GM18502 (cell line): ENCODE results near the gene EXOC7.

Experiments used
- ATAC-seq: cut with Tn5 transposase; IDR thresholded peaks from one replicate; pipeline ENCODE4 v1.9.1; 2021; ENCODE audit warnings: mild to moderate bottlenecking; ENCODE audit not compliant: unreplicated experiment, poor library complexity

Gene EXOC7

GRCh38 chr17:76103274-76104139 is at the start of gene EXOC7:
TSS of gene EXOC7 (minus strand) at chr17:76103787. CDS start at chr17:76103692, 95 bp downstream.
- ATAC-seq = peak; percentile 82

GRCh38 chr17:76153202-76153601 is 49.6 kb upstream of the EXOC7 start:
- ATAC-seq = no peak

- no peak for ATAC-seq
Observed at GRCh38 chr17:76152591-76152990, 49.0 kb upstream of the EXOC7 start.

- ATAC-seq = no peak
Observed at GRCh38 chr17:76151896-76152454, 48.4 kb upstream of the EXOC7 start.

GRCh38 chr17:76150712-76151622 is 47.4 kb upstream of the EXOC7 start:
- no peak for ATAC-seq

- no peak for ATAC-seq
Observed at GRCh38 chr17:76149214-76149613, 45.6 kb upstream of the EXOC7 start.

GRCh38 chr17:76148015-76148326 is 44.4 kb upstream of the EXOC7 start:
- no peak for ATAC-seq

- ATAC-seq = no peak
Observed at GRCh38 chr17:76147211-76148014, 43.8 kb upstream of the EXOC7 start.

- ATAC-seq = no peak
Observed at GRCh38 chr17:76146053-76146851, 42.7 kb upstream of the EXOC7 start.

GRCh38 chr17:76145231-76146052 is 41.9 kb upstream of the EXOC7 start:
- no peak for ATAC-seq

GRCh38 chr17:76142585-76143041 is 39.0 kb upstream of the EXOC7 start:
- ATAC-seq = no peak

- no peak for ATAC-seq
Observed at GRCh38 chr17:76142039-76142584, 38.5 kb upstream of the EXOC7 start.

GRCh38 chr17:76141212-76142038 is 37.8 kb upstream of the EXOC7 start, which contains the start of gene FOXJ1:
TSS of gene FOXJ1 (minus strand) at chr17:76141245. CDS start at chr17:76140395, 850 bp downstream.
- ATAC-seq = peak; percentile 70

GRCh38 chr17:76140661-76141211 is 37.1 kb upstream of the EXOC7 start:
- ATAC-seq = no peak

- no peak for ATAC-seq
Observed at GRCh38 chr17:76139801-76140660, 36.4 kb upstream of the EXOC7 start.
